Measurements from ENCODE around the gene PCDHGA9.

DNA sequence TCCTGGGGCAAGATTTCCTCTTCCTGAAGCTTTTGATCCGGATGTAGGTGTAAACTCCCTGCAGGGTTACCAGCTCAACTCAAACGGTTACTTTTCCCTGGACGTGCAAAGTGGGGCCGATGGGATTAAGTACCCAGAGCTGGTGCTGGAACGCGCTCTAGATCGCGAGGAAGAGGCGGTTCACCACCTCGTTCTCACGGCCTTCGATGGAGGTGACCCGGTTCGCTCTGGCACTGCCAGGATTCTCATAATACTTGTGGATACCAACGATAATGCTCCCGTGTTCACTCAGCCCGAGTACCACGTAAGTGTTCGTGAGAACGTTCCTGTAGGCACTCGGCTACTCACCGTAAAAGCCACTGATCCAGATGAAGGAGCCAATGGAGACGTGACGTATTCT lies 46.9 kb upstream of the PCDHGA9 start:
- TF ChIP-seq, protein P1, sequence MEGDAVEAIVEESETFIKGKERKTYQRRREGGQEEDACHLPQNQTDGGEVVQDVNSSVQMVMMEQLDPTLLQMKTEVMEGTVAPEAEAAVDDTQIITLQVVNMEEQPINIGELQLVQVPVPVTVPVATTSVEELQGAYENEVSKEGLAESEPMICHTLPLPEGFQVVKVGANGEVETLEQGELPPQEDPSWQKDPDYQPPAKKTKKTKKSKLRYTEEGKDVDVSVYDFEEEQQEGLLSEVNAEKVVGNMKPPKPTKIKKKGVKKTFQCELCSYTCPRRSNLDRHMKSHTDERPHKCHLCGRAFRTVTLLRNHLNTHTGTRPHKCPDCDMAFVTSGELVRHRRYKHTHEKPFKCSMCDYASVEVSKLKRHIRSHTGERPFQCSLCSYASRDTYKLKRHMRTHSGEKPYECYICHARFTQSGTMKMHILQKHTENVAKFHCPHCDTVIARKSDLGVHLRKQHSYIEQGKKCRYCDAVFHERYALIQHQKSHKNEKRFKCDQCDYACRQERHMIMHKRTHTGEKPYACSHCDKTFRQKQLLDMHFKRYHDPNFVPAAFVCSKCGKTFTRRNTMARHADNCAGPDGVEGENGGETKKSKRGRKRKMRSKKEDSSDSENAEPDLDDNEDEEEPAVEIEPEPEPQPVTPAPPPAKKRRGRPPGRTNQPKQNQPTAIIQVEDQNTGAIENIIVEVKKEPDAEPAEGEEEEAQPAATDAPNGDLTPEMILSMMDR (IDR thresholded peaks at IDR 0.05), result no peak
- TF ChIP-seq POLR2A (IDR thresholded peaks at IDR 0.05), result no peak

Measured in testis (tissue), 2 donors.